Heart right ventricle (tissue), 16 donors: ENCODE data around the gene FUBP3. TPM values are rescaled to one million over a fixed set of nuclear protein-coding genes. Genes with fewer than 3 reads are reported as not detected.

Experiments
- ATAC-seq, 8 donors: fragments of 200-7000 bp; cut with Tn5 transposase; one replicate each; pipeline ENCODE4 v1.9.1; 2020; ENCODE audit warnings: mild to moderate bottlenecking in 8 of 8, moderate library complexity in 8 of 8, moderate number of reproducible peaks in 1 of 8
- DNase-seq, 2 donors: peaks; one replicate each; pipeline ENCODE4 v3.0.0-alpha.2; 2020
- H3K27ac ChIP-seq, 10 donors: fragments of 200-600 bp; sonication (generic) in 2 of 10; one replicate each; pipeline versions ENCODE4 v1.5.0 to v1.8.0; 2020 to 2022; ENCODE audit warnings: mild to moderate bottlenecking in 3 of 10
- H3K27me3 ChIP-seq, 7 donors: fragments of 200-600 bp; one replicate each; pipeline ENCODE4 v1.8.0; 2021 to 2022; ENCODE audit warnings: mild to moderate bottlenecking in 2 of 7
- H3K36me3 ChIP-seq, 9 donors: fragments of 200-600 bp; sonication (generic) in 1 of 9; one replicate each; pipeline versions ENCODE4 v1.5.0 to v1.8.0; 2020 to 2022; ENCODE audit warnings: mild to moderate bottlenecking in 2 of 9
- H3K4me1 ChIP-seq, 9 donors: fragments of 200-600 bp; sonication (generic) in 1 of 9; one replicate each; pipeline versions ENCODE4 v1.5.0 to v1.8.0; 2020 to 2022; ENCODE audit warnings: mild to moderate bottlenecking in 4 of 9
- H3K4me3 ChIP-seq, 10 donors: fragments of 200-600 bp; sonication (generic) in 2 of 10; one replicate each; pipeline versions ENCODE4 v1.5.0 to v1.8.0; 2020 to 2022; ENCODE audit warnings: mild to moderate bottlenecking in 7 of 10, moderate library complexity in 2 of 10
- H3K9me3 ChIP-seq, 11 donors: fragments of 200-600 bp in 10 of 11; sonication (generic) in 2 of 11; one replicate each; pipeline versions ENCODE4 v1.5.0 to v1.8.0; 2013 to 2022; ENCODE audit warnings: mild to moderate bottlenecking in 2 of 11, control low read depth in 1 of 11, moderate library complexity in 1 of 11
- WGBS, 2 donors: extraction: QIAGEN DNeasy Blood & Tissue Kit; methylation state at CpG; one replicate each; pipeline ENCODE4 v1.1.7; 2013; ENCODE audit warnings: inconsistent platforms in 1 of 2; 5-methylcytosine and 5-hydroxymethylcytosine counted together
- intact Hi-C, 10 donors: fragments of 100-400 bp; cut with DNase I; formaldehyde crosslinking; loops; one replicate each; pipeline versions ENCODE4 v1.11.1 to v1.14.2; 2022
- microRNA-seq, 2 donors: library from miRNA; unstranded; fragments of <30 nt; microRNA quantifications; one replicate each; pipeline ENCODE4 v1.2.0, GENCODE V29; 2021
- polyA plus RNA-seq, 2 donors: library from polyadenylated mRNA; stranded (reverse); fragments of 200-250 nt; gene quantifications; one replicate each; pipeline ENCODE4 v1.2.3, GENCODE V29; 2013
- total RNA-seq, 10 donors: library from RNA; stranded (reverse); fragmentation: NEBNext Ultra II Directional in 3 of 10; extraction: Animal tissue kit (Norgen Biotek cat#: 25700) in 3 of 10; gene quantifications; one replicate each; pipeline versions ENCODE4 v1.2.1 to v1.2.4, GENCODE V29; 2021 to 2023
- TF ChIP-seq, protein P1 (sequence below), 9 donors: fragments of 200-600 bp; sonication (generic) in 2 of 9; IDR thresholded peaks; one replicate each; pipeline versions ENCODE4 v1.5.0 to v1.8.0; 2021 to 2022; ENCODE audit warnings: antibody characterized with exemption in 9 of 9, mild to moderate bottlenecking in 5 of 9, moderate library complexity in 1 of 9
- donor health status: Arrhythmogenic right ventricular cardiomyopathy.
- donor health status: ischemic (EF 13 %, LVEDD 7.1; RV severe dilation, severe dysfunction).
- donor health status: healthy with polysubstance abuse.
- donor health status: DM: no; HTN: yes; CAD: no.
- donor health status: DM: no; HTN: no; CAD: no.
- donor health status: ischemic (EF 25% LVEDD 6.9; RV normal size, moderate dysfunction).
- donor health status: ischemic (EF 25% LVEDD 5.7; RV mildly dilated, moderate dysfunction).
- donor health status: healthy.
- donor health status: DM: yes; HTN: yes; CAD: no.
- donor health status: Ischemic cardiomyopathy.
- donor health status: ischemic (EF 35%, LVEDD 5.7; RV mildly dilated, moderate dysfunction).
- donor health status: nonischemic (EF 11% LVEDD 7.7; RV severe dilation, severe dysfunction).
- donor health status: DM: yes; HTN: yes; CAD: no.
- donor health status: PGD.
- donor health status: ischemic (EF 29% LVEDD 5.4; RV normal size, mild dysfunction).
- donor health status: nonischemic (EF 23%, LVEDD 6.1; RV moderate dilation, normal function).

Gene FUBP3
- total and polyA plus RNA-seq, 12 donors: 16.8 to 40.3 (median 26.9) TPM

DNA sequence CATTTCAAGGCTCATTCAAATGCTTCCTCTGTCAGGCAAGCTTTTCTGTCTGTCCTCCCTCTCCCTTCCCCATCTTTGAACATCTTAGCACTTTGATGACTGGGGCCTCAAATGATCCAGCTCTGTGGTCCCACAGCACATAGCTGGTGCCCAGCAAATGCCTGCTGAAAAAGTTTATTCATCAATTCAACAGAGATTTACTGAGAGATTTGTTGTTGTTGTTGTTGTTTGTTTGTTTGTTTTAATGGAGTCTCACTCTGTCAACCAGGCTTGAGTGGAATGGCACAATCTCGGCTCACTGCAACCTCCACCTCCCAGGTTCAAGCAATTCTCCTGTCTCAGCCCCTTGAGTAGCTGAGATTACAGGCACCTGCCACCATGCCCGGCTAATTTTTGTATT, 108.2 kb downstream of the FUBP3 start:
- Histone ChIP-seq H3K4me1 (peaks cover 0 to 9% (median under 1%) of the 10 kb centered on the region in 9 donors), H3K4me3 (no peak overlapping the region), H3K27ac (no peak overlapping the region), H3K9me3 (peaks cover 0 to 8% (median 0%) of the 10 kb centered on the region in 11 donors), H3K27me3 (no peaks in the 10 kb centered on the region), H3K36me3 (no peaks in the 10 kb centered on the region)
- ATAC-seq: no peak
- no peak for DNase-seq
- intact Hi-C loops: no loop called here
- WGBS, 2 donors: 85 to 87% methylated on average over 2 of the region's 2 CpGs
- TF ChIP-seq, protein P1, sequence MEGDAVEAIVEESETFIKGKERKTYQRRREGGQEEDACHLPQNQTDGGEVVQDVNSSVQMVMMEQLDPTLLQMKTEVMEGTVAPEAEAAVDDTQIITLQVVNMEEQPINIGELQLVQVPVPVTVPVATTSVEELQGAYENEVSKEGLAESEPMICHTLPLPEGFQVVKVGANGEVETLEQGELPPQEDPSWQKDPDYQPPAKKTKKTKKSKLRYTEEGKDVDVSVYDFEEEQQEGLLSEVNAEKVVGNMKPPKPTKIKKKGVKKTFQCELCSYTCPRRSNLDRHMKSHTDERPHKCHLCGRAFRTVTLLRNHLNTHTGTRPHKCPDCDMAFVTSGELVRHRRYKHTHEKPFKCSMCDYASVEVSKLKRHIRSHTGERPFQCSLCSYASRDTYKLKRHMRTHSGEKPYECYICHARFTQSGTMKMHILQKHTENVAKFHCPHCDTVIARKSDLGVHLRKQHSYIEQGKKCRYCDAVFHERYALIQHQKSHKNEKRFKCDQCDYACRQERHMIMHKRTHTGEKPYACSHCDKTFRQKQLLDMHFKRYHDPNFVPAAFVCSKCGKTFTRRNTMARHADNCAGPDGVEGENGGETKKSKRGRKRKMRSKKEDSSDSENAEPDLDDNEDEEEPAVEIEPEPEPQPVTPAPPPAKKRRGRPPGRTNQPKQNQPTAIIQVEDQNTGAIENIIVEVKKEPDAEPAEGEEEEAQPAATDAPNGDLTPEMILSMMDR (IDR thresholded peaks at IDR 0.05): no peak

Small RNA genes within 50 kb of the gene (microRNA-seq; reads per million reads assigned to microRNA genes)
- 0 to 0.51 reads per million in 2 donors for gene MIR6856

Other genes starting within 250 kb of the FUBP3 start
- 100 to 1,000 TPM in 1 of 10 donors, 10 to 100 TPM in 9; 27.4 to 116 (median 41.5) TPM for gene ASS1, start 134.6 kb upstream of the FUBP3 start, total RNA-seq
- 100 to 1,000 TPM in 1 of 2 donors, 10 to 100 TPM in 1; 74.9 to 147 TPM for gene ASS1, start 134.6 kb upstream of the FUBP3 start, polyA plus RNA-seq
- gene PRDM12, start 85.0 kb downstream of the FUBP3 start, total RNA-seq: not detected
- under 1 TPM in 1 of 2 donors, not detected in 1; 0.01 TPM for gene PRDM12, start 85.0 kb downstream of the FUBP3 start, polyA plus RNA-seq
- gene EXOSC2, start 114.2 kb downstream of the FUBP3 start, total RNA-seq: 10 to 100 TPM; 11.9 to 17.7 (median 13.1) TPM
- gene EXOSC2, start 114.2 kb downstream of the FUBP3 start, polyA plus RNA-seq: 10 to 100 TPM; 10.8 to 15.0 TPM